GM18498 (cell line): ENCODE measurements around the gene FAM118B.

Source experiments
- ATAC-seq: cut with Tn5 transposase; IDR thresholded peaks from one replicate; pipeline ENCODE4 v1.9.1; 2021; ENCODE audit warnings: mild to moderate bottlenecking, moderate library complexity; ENCODE audit not compliant: unreplicated experiment

The FAM118B gene

GRCh38 chr11:126186025-126186698 lies 25.4 kb upstream of the FAM118B start:
- no peak for ATAC-seq

GRCh38 chr11:126186708-126187529 lies 24.7 kb upstream of the FAM118B start:
- ATAC-seq: no peak

- peak; percentile 80 for ATAC-seq
These were observed 23.1 kb upstream of the FAM118B start for GRCh38 chr11:126188332-126189108.

- no peak for ATAC-seq
These were observed 22.3 kb upstream of the FAM118B start for GRCh38 chr11:126189109-126189929.

GRCh38 chr11:126190792-126191191 lies 20.8 kb upstream of the FAM118B start:
- no peak for ATAC-seq

- no peak for ATAC-seq
These were observed 20.1 kb upstream of the FAM118B start for GRCh38 chr11:126191379-126192073.

- no peak for ATAC-seq
These were observed 19.2 kb upstream of the FAM118B start for GRCh38 chr11:126192361-126192760.

GRCh38 chr11:126193038-126193478 lies 18.5 kb upstream of the FAM118B start:
- no peak for ATAC-seq

- no peak for ATAC-seq
These were observed 17.4 kb upstream of the FAM118B start for GRCh38 chr11:126194121-126194543.

GRCh38 chr11:126195119-126195518 lies 16.5 kb upstream of the FAM118B start:
- no peak for ATAC-seq

- ATAC-seq: no peak
These were observed 14.2 kb upstream of the FAM118B start for GRCh38 chr11:126197277-126197939.

GRCh38 chr11:126198648-126199047 lies 12.9 kb upstream of the FAM118B start:
- ATAC-seq: no peak

GRCh38 chr11:126202646-126203359 lies 8.8 kb upstream of the FAM118B start:
- no peak for ATAC-seq

- ATAC-seq: no peak
These were observed 6.2 kb upstream of the FAM118B start for GRCh38 chr11:126205359-126205758.

- no peak for ATAC-seq
These were observed 3.7 kb upstream of the FAM118B start for GRCh38 chr11:126207896-126208295.

GRCh38 chr11:126210871-126211235 lies 729 bp upstream of the FAM118B start:
- no peak for ATAC-seq

GRCh38 chr11:126212089-126212660 lies 593 bp downstream of the FAM118B start:
- ATAC-seq: no peak

- no peak for ATAC-seq
These were observed 2.9 kb downstream of the FAM118B start for GRCh38 chr11:126214441-126214840.

- ATAC-seq: no peak
These were observed 3.3 kb downstream of the FAM118B start for GRCh38 chr11:126214841-126215240.
